ENCODE results near the gene UPF3A. TPM values are rescaled to one million over a fixed set of nuclear protein-coding genes. Genes with fewer than 3 reads are reported as not detected.
A peak's percentile ranks its signal among the peaks of the same experiment; 100 is the strongest.
"Not testable (repeated sequence)": the region's sequence is repeated elsewhere in the genome, so short reads cannot be mapped to it uniquely, and the experiment has no call there.

The UPF3A gene
- total RNA-seq, 1 donor from 2014 or later = 46.2 TPM

GRCh38 chr13:114341003-114341777 is 59.8 kb downstream of the UPF3A start:
- Mint-ChIP-seq H3K4me3 (ENCODE audit: unreplicated experiment) (no peak overlapping the region), H3K9me3 (ENCODE audit: low read depth) (peaks cover 6% of the 10 kb centered on the region), H3K4me1 (ENCODE audit: low read depth) (peaks cover 11% of the 10 kb centered on the region), H3K36me3 (ENCODE audit: low read depth) (no peaks in the 10 kb centered on the region), H3K27me3 (ENCODE audit: low read depth) (no peaks in the 10 kb centered on the region), H3K27ac (ENCODE audit: unreplicated experiment) (no peak overlapping the region)
- TF ChIP-seq CTCF (IDR thresholded peaks at IDR 0.05) = no peak
- DNase-seq (ENCODE audit: low spot score) = no peak

DNA sequence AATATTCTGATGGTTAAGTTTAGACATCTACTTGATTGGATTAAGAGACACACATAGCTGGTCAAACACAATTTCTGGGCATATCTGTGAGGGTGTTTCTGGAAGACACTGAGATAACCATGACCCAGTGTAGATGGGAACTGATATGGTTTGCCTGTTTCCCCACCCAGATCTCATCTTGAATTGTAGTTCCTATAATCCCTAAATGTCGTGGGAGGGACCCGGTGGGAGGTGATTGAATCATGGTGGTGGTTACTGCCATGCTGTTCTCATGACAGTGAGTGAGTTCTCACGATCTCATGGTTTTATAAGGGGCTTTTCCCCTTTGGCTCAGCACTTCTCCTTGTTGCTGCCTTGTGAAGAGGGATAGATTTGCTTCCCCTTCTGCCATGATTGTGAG is 65.9 kb downstream of the UPF3A start:
- H3K9me3 Mint-ChIP-seq (ENCODE audit: low read depth); DNase-seq (ENCODE audit: low spot score); H3K4me3 Mint-ChIP-seq (ENCODE audit: unreplicated experiment); H3K4me1 Mint-ChIP-seq (ENCODE audit: low read depth); H3K27ac Mint-ChIP-seq (ENCODE audit: unreplicated experiment); H3K36me3 Mint-ChIP-seq (ENCODE audit: low read depth): not testable (repeated sequence)
- H3K27me3 Mint-ChIP-seq (ENCODE audit: low read depth) = peaks cover 18% of the 10 kb centered on the region

GRCh38 chr13:114352763-114353162 is 71.4 kb downstream of the UPF3A start:
- peaks cover 18% of the 10 kb centered on the region for H3K27me3 Mint-ChIP-seq (ENCODE audit: low read depth)
- not testable (repeated sequence) for DNase-seq (ENCODE audit: low spot score); H3K36me3 Mint-ChIP-seq (ENCODE audit: low read depth); H3K9me3 Mint-ChIP-seq (ENCODE audit: low read depth); H3K4me3 Mint-ChIP-seq (ENCODE audit: unreplicated experiment); H3K4me1 Mint-ChIP-seq (ENCODE audit: low read depth); H3K27ac Mint-ChIP-seq (ENCODE audit: unreplicated experiment)
- TF ChIP-seq CTCF (IDR thresholded peaks at IDR 0.05) = peak; percentile 73

DNA sequence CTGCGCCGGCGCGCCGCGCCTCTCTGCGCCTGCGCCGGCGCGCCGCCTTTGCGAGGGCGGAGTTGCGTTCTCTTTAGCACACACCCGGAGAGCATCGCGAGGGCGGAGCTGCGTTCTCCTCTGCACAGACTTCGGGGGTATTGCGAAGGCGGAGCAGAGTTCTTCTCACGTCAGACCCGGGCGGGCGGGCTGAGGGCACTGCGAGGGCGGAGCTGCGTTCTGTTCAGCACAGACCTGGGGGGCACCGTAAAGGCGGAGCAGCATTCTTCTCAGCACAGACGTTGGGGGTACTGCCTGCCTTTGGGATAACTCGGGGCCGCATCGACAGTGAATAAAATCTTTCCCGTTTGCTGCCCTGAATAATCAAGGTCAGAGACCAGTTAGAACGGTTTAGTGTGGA is 72.0 kb downstream of the UPF3A start:
- H3K27me3 Mint-ChIP-seq (ENCODE audit: low read depth) = peaks cover 18% of the 10 kb centered on the region
- not testable (repeated sequence) for H3K36me3 Mint-ChIP-seq (ENCODE audit: low read depth); H3K27ac Mint-ChIP-seq (ENCODE audit: unreplicated experiment); H3K9me3 Mint-ChIP-seq (ENCODE audit: low read depth); H3K4me1 Mint-ChIP-seq (ENCODE audit: low read depth); DNase-seq (ENCODE audit: low spot score); H3K4me3 Mint-ChIP-seq (ENCODE audit: unreplicated experiment)

Small RNA genes lying within 50 kb of the gene (microRNA-seq; reads per million reads assigned to microRNA genes)
- gene MIR4502 (ENCODE audit: borderline number of aligned reads) = not detected
- gene MIR548AR (ENCODE audit: borderline number of aligned reads) = not detected

Other genes with a start within 250 kb of the UPF3A start
- 29.9 to 40.0 TPM (median 31.2 TPM) in 3 replicates for gene RASA3, start 149.0 kb upstream of the UPF3A start, total RNA-seq
- not detected in 3 replicates for gene CFAP97D2, start 102.3 kb upstream of the UPF3A start, total RNA-seq
- gene CDC16, start 46.7 kb upstream of the UPF3A start, total RNA-seq = 69.0 to 83.0 TPM (median 78.0 TPM) in 3 replicates
- gene CHAMP1, start 32.9 kb downstream of the UPF3A start, total RNA-seq = 22.0 to 25.0 TPM (median 23.5 TPM) in 3 replicates